ENCODE results near the gene PTPRO.

DNA sequence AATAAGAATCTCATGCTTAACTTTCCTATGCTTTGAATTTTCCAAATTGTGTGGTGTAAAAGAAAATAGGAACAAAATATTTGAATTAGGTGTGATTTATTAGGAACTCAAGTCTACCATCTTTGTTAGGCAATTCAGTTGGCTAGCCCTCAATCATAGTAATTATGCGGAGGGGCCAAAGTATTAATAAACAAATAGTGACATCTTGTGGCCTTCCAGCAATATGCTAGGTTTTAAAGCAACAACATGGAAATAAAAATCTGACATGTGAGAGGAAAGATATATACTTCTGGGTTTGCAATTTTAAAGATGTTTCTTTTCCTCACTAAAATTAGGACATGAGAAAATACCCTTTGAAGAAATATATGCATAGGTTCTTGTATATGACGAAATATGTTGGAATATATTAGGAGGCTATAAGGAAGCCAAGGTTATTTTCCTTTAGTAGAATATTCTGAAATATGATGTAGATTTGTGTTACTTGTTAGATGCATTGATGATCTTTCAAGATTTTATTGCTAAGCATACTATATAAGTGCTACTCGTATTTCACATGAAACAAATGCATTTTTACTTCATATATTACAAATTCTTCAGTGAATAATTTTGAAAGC, 200.4 kb downstream of the PTPRO start:
- TF ChIP-seq, protein P1, sequence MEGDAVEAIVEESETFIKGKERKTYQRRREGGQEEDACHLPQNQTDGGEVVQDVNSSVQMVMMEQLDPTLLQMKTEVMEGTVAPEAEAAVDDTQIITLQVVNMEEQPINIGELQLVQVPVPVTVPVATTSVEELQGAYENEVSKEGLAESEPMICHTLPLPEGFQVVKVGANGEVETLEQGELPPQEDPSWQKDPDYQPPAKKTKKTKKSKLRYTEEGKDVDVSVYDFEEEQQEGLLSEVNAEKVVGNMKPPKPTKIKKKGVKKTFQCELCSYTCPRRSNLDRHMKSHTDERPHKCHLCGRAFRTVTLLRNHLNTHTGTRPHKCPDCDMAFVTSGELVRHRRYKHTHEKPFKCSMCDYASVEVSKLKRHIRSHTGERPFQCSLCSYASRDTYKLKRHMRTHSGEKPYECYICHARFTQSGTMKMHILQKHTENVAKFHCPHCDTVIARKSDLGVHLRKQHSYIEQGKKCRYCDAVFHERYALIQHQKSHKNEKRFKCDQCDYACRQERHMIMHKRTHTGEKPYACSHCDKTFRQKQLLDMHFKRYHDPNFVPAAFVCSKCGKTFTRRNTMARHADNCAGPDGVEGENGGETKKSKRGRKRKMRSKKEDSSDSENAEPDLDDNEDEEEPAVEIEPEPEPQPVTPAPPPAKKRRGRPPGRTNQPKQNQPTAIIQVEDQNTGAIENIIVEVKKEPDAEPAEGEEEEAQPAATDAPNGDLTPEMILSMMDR (IDR thresholded peaks at IDR 0.05 in 2 of 3, conservative IDR thresholded peaks at IDR 0.05 in 1 of 3; ENCODE audit: control insufficient read depth in 2 of 3, extremely low read depth in 1 of 3, insufficient read depth in 1 of 3, low read depth in 3 of 3, low read length in 3 of 3): peak; percentile 38 to 74 (median 52); a peak in 5 of 6 replicates
- TF ChIP-seq MYC (IDR thresholded peaks at IDR 0.05; ENCODE audit: insufficient read depth, insufficient read length, insufficient replicate concordance, low read length, severe bottlenecking) (no peak), ZNF274 (IDR thresholded peaks at IDR 0.05; ENCODE audit: insufficient read depth, insufficient read length) (no peak), EP300 (IDR thresholded peaks at IDR 0.05; ENCODE audit: borderline replicate concordance in 1 of 2, control insufficient read depth in 1 of 2, low read depth in 2 of 2, low read length in 2 of 2) (no peak), POLR2A (IDR thresholded peaks at IDR 0.05; ENCODE audit: low read depth, low read length) (no peak)

Data from GM12878 (cell line).